BJ (cell line): ENCODE data around the gene SLC26A6. TPM values are rescaled to one million over a fixed set of nuclear protein-coding genes. Genes with fewer than 3 reads are reported as not detected.

Experiments used
- CTCF ChIA-PET: fragments of 350-600 bp; formaldehyde crosslinking; extraction: SDS; loops from one replicate; lab custom pipeline; 2021; ENCODE audit warnings: antibody characterized with exemption, inconsistent platforms; lab: Yijun Ruan, JAX
- POLR2A ChIA-PET: fragments of 300-600 bp; sonication (Branson Sonifier 250); formaldehyde crosslinking; extraction: SDS; loops from one replicate; lab custom pipeline; 2021; ENCODE audit warnings: antibody characterized with exemption; lab: Charles Lee
- DNase-seq: peaks from one replicate; pipeline ENCODE4 v3.0.0-alpha.2; 2011; ENCODE audit warnings: low read depth
- H3K27me3 ChIP-seq: 2 replicates; pipeline ENCODE4 v1.6.0; 2011; ENCODE audit warnings: low read length; ENCODE audit not compliant: control insufficient read depth, insufficient read depth
- H3K36me3 ChIP-seq: 2 replicates; pipeline ENCODE4 v1.5.1; 2011; ENCODE audit warnings: low read length; ENCODE audit not compliant: control insufficient read depth, insufficient read depth
- H3K4me3 ChIP-seq: 2 replicates; pipeline ENCODE4 v1.5.1; 2011; ENCODE audit warnings: low read depth, mild to moderate bottlenecking, control low read depth, low read length
- CTCF ChIP-seq: IDR thresholded peaks from 2 replicates; pipeline ENCODE4 v1.5.1; 2011; ENCODE audit warnings: low read depth, mild to moderate bottlenecking, control low read depth, inconsistent platforms, low read length, moderate library complexity; ENCODE audit not compliant: insufficient read depth
- polyA plus RNA-seq: library from polyadenylated mRNA; depleted of rRNA; stranded (reverse); fragments of >200 nt; gene quantifications from 2 replicates; pipeline ENCODE4 v1.2.3, GENCODE V29; 2011

SLC26A6 gene
- polyA plus RNA-seq, 1 experiment: 45.8 TPM

GRCh38 chr3:48655606-48656005 is 20.3 kb upstream of the SLC26A6 start:
- Histone ChIP-seq H3K36me3 (no peaks in the 10 kb centered on the region), H3K27me3 (no peaks in the 10 kb centered on the region), H3K4me3 (peak overlapping the region; percentile 51)
- TF ChIP-seq CTCF: no peak
- ChIA-PET POLR2A (no interaction called here), CTCF (interaction anchor here (1.2 to 1.6 kb wide), 3 partner anchors 29 to 191 kb away, joined by 3 to 4 read pairs (median 4); no protein-coding TSS in a partner anchor)
- no peak for DNase-seq

GRCh38 chr3:48655063-48655462 is 19.8 kb upstream of the SLC26A6 start:
- no peak for DNase-seq
- no peaks in the 10 kb centered on the region for H3K27me3 ChIP-seq
- CTCF ChIA-PET: interaction anchor here (1.2 to 1.5 kb wide), 2 partner anchors 16 to 32 kb away, joined by 3 read pairs; no protein-coding TSS in a partner anchor
- H3K36me3 ChIP-seq: no peaks in the 10 kb centered on the region
- no peak for TF ChIP-seq CTCF
- no peak overlapping the region for H3K4me3 ChIP-seq
- POLR2A ChIA-PET: no interaction called here

- POLR2A ChIA-PET: no interaction called here
- TF ChIP-seq CTCF: no peak
- CTCF ChIA-PET: interaction anchor here (0.9 to 1.5 kb wide), 3 partner anchors 14 to 95 kb away, joined by 3 to 5 read pairs (median 3); partner anchors contain the start of gene SLC26A6
- Histone ChIP-seq H3K36me3 (no peaks in the 10 kb centered on the region), H3K4me3 (no peak overlapping the region), H3K27me3 (no peaks in the 10 kb centered on the region)
- no peak for DNase-seq
These were observed 17.9 kb upstream of the SLC26A6 start for GRCh38 chr3:48652923-48653715.

- ChIA-PET POLR2A (no interaction called here), CTCF (interaction anchor here (1.5 kb wide), 1 partner anchor 16 kb away, joined by 5 read pairs; the partner anchor contains the start of gene SLC26A6)
- TF ChIP-seq CTCF: no peak
- Histone ChIP-seq H3K36me3 (no peaks in the 10 kb centered on the region), H3K4me3 (no peak overlapping the region), H3K27me3 (no peaks in the 10 kb centered on the region)
- no peak for DNase-seq
These were observed 16.5 kb upstream of the SLC26A6 start for GRCh38 chr3:48651771-48652170.

- ChIA-PET CTCF (interaction anchor here (1.5 kb wide), 1 partner anchor 15 kb away, joined by 5 read pairs; the partner anchor contains the start of gene SLC26A6), POLR2A (no interaction called here)
- no peak for TF ChIP-seq CTCF
- no peak overlapping the region for H3K4me3 ChIP-seq
- DNase-seq: no peak
- H3K27me3 ChIP-seq: no peaks in the 10 kb centered on the region
- no peaks in the 10 kb centered on the region for H3K36me3 ChIP-seq
These were observed 15.5 kb upstream of the SLC26A6 start for GRCh38 chr3:48650723-48651122.
